Measurements from ENCODE around the gene SLC10A1. TPM values are rescaled to one million over a fixed set of nuclear protein-coding genes. Genes with fewer than 3 reads are reported as not detected.

The SLC10A1 gene
- total and polyA plus RNA-seq, 2 experiments from 2014 or later, result 0.10 TPM; not detected in 1

DNA sequence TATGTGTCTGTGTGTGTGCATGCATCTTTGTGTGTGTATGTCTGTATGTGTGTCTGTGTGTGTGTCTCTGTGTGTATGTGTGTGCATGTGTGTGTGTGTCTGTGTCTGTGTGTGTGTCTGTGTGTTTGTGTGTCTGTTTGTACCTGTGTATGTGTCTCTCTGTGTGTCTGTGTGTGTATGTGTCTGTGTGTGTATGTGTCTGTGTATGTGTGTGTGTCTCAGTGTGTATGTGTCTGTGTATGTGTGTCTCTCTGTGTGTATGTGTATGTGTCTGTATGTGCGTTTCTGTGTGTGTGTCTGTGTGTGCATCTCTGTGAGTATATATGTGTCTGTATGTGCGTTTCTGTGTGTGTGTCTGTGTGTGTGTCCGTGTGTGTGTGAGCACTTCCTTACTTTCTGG, 42.6 kb upstream of the SLC10A1 start (continued):
- TF ChIP-seq ZNF331 (CRISPR knock-in tag; IDR thresholded peaks at IDR 0.05; ENCODE audit: low read depth), result no peak
- TF ChIP-seq JUNB (IDR thresholded peaks at IDR 0.05; ENCODE audit: unreplicated experiment), result no peak
- TF ChIP-seq POLR2AphosphoS5 (IDR thresholded peaks at IDR 0.05; ENCODE audit: low read depth), result no peak
- no peak for TF ChIP-seq NANOG (IDR thresholded peaks at IDR 0.05; ENCODE audit: borderline replicate concordance)
- no peak for TF ChIP-seq CREB1 (CRISPR knock-in tag; IDR thresholded peaks at IDR 0.05; ENCODE audit: low read depth)
- TF ChIP-seq ZNF114 (CRISPR knock-in tag; IDR thresholded peaks at IDR 0.05), result no peak
- TF ChIP-seq, protein P1, sequence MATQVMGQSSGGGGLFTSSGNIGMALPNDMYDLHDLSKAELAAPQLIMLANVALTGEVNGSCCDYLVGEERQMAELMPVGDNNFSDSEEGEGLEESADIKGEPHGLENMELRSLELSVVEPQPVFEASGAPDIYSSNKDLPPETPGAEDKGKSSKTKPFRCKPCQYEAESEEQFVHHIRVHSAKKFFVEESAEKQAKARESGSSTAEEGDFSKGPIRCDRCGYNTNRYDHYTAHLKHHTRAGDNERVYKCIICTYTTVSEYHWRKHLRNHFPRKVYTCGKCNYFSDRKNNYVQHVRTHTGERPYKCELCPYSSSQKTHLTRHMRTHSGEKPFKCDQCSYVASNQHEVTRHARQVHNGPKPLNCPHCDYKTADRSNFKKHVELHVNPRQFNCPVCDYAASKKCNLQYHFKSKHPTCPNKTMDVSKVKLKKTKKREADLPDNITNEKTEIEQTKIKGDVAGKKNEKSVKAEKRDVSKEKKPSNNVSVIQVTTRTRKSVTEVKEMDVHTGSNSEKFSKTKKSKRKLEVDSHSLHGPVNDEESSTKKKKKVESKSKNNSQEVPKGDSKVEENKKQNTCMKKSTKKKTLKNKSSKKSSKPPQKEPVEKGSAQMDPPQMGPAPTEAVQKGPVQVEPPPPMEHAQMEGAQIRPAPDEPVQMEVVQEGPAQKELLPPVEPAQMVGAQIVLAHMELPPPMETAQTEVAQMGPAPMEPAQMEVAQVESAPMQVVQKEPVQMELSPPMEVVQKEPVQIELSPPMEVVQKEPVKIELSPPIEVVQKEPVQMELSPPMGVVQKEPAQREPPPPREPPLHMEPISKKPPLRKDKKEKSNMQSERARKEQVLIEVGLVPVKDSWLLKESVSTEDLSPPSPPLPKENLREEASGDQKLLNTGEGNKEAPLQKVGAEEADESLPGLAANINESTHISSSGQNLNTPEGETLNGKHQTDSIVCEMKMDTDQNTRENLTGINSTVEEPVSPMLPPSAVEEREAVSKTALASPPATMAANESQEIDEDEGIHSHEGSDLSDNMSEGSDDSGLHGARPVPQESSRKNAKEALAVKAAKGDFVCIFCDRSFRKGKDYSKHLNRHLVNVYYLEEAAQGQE (IDR thresholded peaks at IDR 0.05; ENCODE audit: unreplicated experiment), result no peak
- TF ChIP-seq EZH2 (IDR thresholded peaks at IDR 0.05; ENCODE audit: low read depth, unreplicated experiment), result no peak
- no peak for TF ChIP-seq STAT1 (IDR thresholded peaks at IDR 0.05; ENCODE audit: unreplicated experiment)
- TF ChIP-seq, protein P2, sequence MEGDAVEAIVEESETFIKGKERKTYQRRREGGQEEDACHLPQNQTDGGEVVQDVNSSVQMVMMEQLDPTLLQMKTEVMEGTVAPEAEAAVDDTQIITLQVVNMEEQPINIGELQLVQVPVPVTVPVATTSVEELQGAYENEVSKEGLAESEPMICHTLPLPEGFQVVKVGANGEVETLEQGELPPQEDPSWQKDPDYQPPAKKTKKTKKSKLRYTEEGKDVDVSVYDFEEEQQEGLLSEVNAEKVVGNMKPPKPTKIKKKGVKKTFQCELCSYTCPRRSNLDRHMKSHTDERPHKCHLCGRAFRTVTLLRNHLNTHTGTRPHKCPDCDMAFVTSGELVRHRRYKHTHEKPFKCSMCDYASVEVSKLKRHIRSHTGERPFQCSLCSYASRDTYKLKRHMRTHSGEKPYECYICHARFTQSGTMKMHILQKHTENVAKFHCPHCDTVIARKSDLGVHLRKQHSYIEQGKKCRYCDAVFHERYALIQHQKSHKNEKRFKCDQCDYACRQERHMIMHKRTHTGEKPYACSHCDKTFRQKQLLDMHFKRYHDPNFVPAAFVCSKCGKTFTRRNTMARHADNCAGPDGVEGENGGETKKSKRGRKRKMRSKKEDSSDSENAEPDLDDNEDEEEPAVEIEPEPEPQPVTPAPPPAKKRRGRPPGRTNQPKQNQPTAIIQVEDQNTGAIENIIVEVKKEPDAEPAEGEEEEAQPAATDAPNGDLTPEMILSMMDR (conservative IDR thresholded peaks at IDR 0.05; ENCODE audit: low read depth in 2 of 2), result no peak
- TF ChIP-seq EZH2phosphoT487 (IDR thresholded peaks at IDR 0.05; ENCODE audit: unreplicated experiment), result no peak
- TF ChIP-seq, protein P3, sequence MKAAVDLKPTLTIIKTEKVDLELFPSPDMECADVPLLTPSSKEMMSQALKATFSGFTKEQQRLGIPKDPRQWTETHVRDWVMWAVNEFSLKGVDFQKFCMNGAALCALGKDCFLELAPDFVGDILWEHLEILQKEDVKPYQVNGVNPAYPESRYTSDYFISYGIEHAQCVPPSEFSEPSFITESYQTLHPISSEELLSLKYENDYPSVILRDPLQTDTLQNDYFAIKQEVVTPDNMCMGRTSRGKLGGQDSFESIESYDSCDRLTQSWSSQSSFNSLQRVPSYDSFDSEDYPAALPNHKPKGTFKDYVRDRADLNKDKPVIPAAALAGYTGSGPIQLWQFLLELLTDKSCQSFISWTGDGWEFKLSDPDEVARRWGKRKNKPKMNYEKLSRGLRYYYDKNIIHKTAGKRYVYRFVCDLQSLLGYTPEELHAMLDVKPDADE (IDR thresholded peaks at IDR 0.05), result no peak

DNA sequence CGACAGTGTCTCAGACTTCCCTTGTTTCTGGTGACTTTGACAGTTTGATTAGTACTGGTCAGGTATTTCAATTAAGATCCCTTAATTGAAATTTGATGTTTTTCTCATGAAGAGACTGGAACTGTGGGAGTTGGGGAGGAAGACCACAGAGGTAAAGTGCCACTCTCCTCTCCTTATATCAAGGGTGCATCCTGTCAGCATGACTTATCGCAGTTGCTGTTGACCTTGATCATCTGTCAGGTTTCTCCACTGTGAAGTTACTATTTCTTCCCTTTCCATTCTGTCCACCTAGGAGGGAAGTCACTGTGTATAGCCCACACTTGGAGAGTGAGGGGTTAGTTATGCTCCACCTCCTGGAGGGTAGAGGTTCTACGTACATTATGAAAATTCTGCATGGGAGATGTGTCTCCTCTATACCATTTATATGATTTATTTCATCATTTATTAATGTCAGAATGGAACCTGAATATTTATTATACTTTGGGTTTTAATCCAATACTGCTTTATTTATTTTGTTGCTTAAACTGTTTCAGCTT, 41.9 kb upstream of the SLC10A1 start:
- peaks cover 2% of the 10 kb centered on the region for H3K27me3 Mint-ChIP-seq (ENCODE audit: insufficient read depth, low read depth, poor library complexity)
- Histone ChIP-seq H4K20me1 (replicated peaks; ENCODE audit: insufficient read depth) (no peaks in the 10 kb centered on the region), H3K4me2 (no peak overlapping the region), H3K27me3 (ENCODE audit: insufficient read depth) (no peaks in the 10 kb centered on the region), H3K9me2 (ENCODE audit: insufficient read depth) (no peaks in the 10 kb centered on the region), H3F3A (replicated peaks; ENCODE audit: low read depth) (no peaks in the 10 kb centered on the region), H2AFZ (no peak overlapping the region), H3K4me1 (ENCODE audit: insufficient read depth) (peaks cover 6% of the 10 kb centered on the region; the same call in 1 of the 2 replicates), H3K36me3 (ENCODE audit: insufficient read depth) (no peaks in the 10 kb centered on the region), H3K79me2 (replicated peaks; ENCODE audit: insufficient read depth) (no peaks in the 10 kb centered on the region), H3K27ac (ENCODE audit: low read depth) (no peak overlapping the region), H3K4me3 (no peak overlapping the region)
- ATAC-seq, result no peak
- H3K9me3 Mint-ChIP-seq, result no peaks in the 10 kb centered on the region
- H3K27ac Mint-ChIP-seq, result no peak overlapping the region
- no peak overlapping the region for H3K4me3 Mint-ChIP-seq
- no peak for DNase-seq (ENCODE audit: low spot score)
- no peaks in the 10 kb centered on the region for H3K36me3 Mint-ChIP-seq (ENCODE audit: low read depth)
- no peaks in the 10 kb centered on the region for H3K4me1 Mint-ChIP-seq
- TF ChIP-seq STAT1 (IDR thresholded peaks at IDR 0.05; ENCODE audit: unreplicated experiment) (no peak), EZH2phosphoT487 (IDR thresholded peaks at IDR 0.05; ENCODE audit: unreplicated experiment) (no peak), NANOG (IDR thresholded peaks at IDR 0.05; ENCODE audit: borderline replicate concordance) (no peak), POLR2AphosphoS5 (IDR thresholded peaks at IDR 0.05; ENCODE audit: low read depth) (no peak), ZNF114 (CRISPR knock-in tag; IDR thresholded peaks at IDR 0.05) (no peak)
- TF ChIP-seq, protein P3 (IDR thresholded peaks at IDR 0.05), result no peak
- TF ChIP-seq, protein P1 (IDR thresholded peaks at IDR 0.05; ENCODE audit: unreplicated experiment), result no peak
- TF ChIP-seq, protein P2 (conservative IDR thresholded peaks at IDR 0.05; ENCODE audit: low read depth in 2 of 2), result no peak

Data from GM23338 (cell line).